ENCODE measurements around the gene SLC4A1. TPM values are rescaled to one million over a fixed set of nuclear protein-coding genes. Genes with fewer than 3 reads are reported as not detected.

Gene SLC4A1
- total and polyA plus RNA-seq, 7 donors, result 0.26 to 7.2 (median 1.2) TPM; not detected in 3

- Histone ChIP-seq H3K36me3 (ENCODE audit: insufficient read depth in 1 of 2, low read depth in 1 of 2) (peaks cover 0 to 27% of the 10 kb centered on the region in 2 donors), H3K4me3 (peak within 1 kb of the TSS; percentile 85), H3K27me3 (ENCODE audit: insufficient read depth in 3 of 3, low read length in 2 of 3) (no peaks in the 10 kb centered on the region), H3K27ac (peak within 1 kb of the TSS; percentile 98), H3K9me3 (no peaks in the 10 kb centered on the region), H3K4me1 (peaks cover 44% of the 10 kb centered on the region)
- ATAC-seq (peak; percentile 9 to 32 (median 20)), DNase-seq (peak; percentile 71 to 84)
- TF ChIP-seq CTCF (IDR thresholded peaks at IDR 0.05), result no peak
- 0 to 3% (median 0%) methylated on average over 14 to 71 of the region's 76 CpGs for WGBS, 3 donors
- intact Hi-C loops (cut with DNase I), result loop anchor here in 1 of 2 donors (5.0 kb wide), 1 partner anchor 283 kb away; the partner anchor contains the start of gene GPATCH8
Measured at GRCh38 chr17:44219616-44220212, 48.2 kb downstream of the SLC4A1 start, which contains the start of gene UBTF. Gene UBTF, minus strand, starts transcription at chr17:44219675. Its CDS starts 1,446 bp downstream, at chr17:44218229.

GRCh38 chr17:44219108-44219615 lies 48.8 kb downstream of the SLC4A1 start:
- 1% methylated on average over 27 to 73 of the region's 73 CpGs; no CpG with 5 or more reads in 1 of the 3 donors for WGBS, 3 donors
- DNase-seq, result peak; percentile 80 to 88
- H3K36me3 ChIP-seq (ENCODE audit: insufficient read depth in 1 of 2, low read depth in 1 of 2), result peaks cover 3 to 33% of the 10 kb centered on the region in 2 donors
- ATAC-seq, result peak; percentile 46 to 57 (median 51)
- H3K27me3 ChIP-seq (ENCODE audit: insufficient read depth in 3 of 3, low read length in 2 of 3), result no peaks in the 10 kb centered on the region
- peak; percentile 62 for TF ChIP-seq CTCF (IDR thresholded peaks at IDR 0.05)
- H3K4me3 ChIP-seq, result peak overlapping the region; percentile 85
- intact Hi-C loops (cut with DNase I), result no loop called here
- H3K9me3 ChIP-seq, result no peaks in the 10 kb centered on the region
- peaks cover 43% of the 10 kb centered on the region for H3K4me1 ChIP-seq
- peak overlapping the region; percentile 98 for H3K27ac ChIP-seq

- intact Hi-C loops (cut with DNase I), result no loop called here
- H3K27ac ChIP-seq, result peak overlapping the region; percentile 98
- ATAC-seq (peak; percentile 70 to 78 (median 73)), DNase-seq (peak; percentile 90 to 95)
- H3K4me3 ChIP-seq, result peak overlapping the region; percentile 85
- H3K27me3 ChIP-seq (ENCODE audit: insufficient read depth in 3 of 3, low read length in 2 of 3), result no peaks in the 10 kb centered on the region
- H3K4me1 ChIP-seq, result peaks cover 37% of the 10 kb centered on the region
- peaks cover 4 to 37% of the 10 kb centered on the region in 2 donors for H3K36me3 ChIP-seq (ENCODE audit: insufficient read depth in 1 of 2, low read depth in 1 of 2)
- peak; percentile 57 for TF ChIP-seq CTCF (IDR thresholded peaks at IDR 0.05)
- no peaks in the 10 kb centered on the region for H3K9me3 ChIP-seq
- WGBS, 3 donors, result 0 to 1% (median 1%) methylated on average over 22 to 82 of the region's 89 CpGs
Measured at GRCh38 chr17:44218344-44219107, 49.4 kb downstream of the SLC4A1 start.

GRCh38 chr17:44217738-44218343 lies 50.1 kb downstream of the SLC4A1 start:
- Histone ChIP-seq H3K36me3 (ENCODE audit: insufficient read depth in 1 of 2, low read depth in 1 of 2) (peaks cover 4 to 44% of the 10 kb centered on the region in 2 donors), H3K27ac (peak overlapping the region; percentile 98), H3K27me3 (ENCODE audit: insufficient read depth in 3 of 3, low read length in 2 of 3) (no peaks in the 10 kb centered on the region), H3K4me3 (peak overlapping the region; percentile 85), H3K9me3 (no peaks in the 10 kb centered on the region), H3K4me1 (peaks cover 30% of the 10 kb centered on the region)
- 3 to 9% (median 5%) methylated on average over 10 of the region's 10 CpGs for WGBS, 3 donors
- TF ChIP-seq CTCF (IDR thresholded peaks at IDR 0.05), result no peak
- ATAC-seq (peak in 2 of 4 donors; percentile 0), DNase-seq (peak in 1 of 2 donors; percentile 40)
- intact Hi-C loops (cut with DNase I), result no loop called here

Measured in psoas muscle (tissue), 8 donors.